ENCODE measurements around the gene NELFB. TPM values are rescaled to one million over a fixed set of nuclear protein-coding genes. Genes with fewer than 3 reads are reported as not detected.

Gene NELFB
- total and polyA plus RNA-seq, 9 of the 15 experiments (the other 6 are each of a cell fraction or from before 2014, with no cell fraction given), result 0.24 to 84.0 (median 29.7) TPM

DNA sequence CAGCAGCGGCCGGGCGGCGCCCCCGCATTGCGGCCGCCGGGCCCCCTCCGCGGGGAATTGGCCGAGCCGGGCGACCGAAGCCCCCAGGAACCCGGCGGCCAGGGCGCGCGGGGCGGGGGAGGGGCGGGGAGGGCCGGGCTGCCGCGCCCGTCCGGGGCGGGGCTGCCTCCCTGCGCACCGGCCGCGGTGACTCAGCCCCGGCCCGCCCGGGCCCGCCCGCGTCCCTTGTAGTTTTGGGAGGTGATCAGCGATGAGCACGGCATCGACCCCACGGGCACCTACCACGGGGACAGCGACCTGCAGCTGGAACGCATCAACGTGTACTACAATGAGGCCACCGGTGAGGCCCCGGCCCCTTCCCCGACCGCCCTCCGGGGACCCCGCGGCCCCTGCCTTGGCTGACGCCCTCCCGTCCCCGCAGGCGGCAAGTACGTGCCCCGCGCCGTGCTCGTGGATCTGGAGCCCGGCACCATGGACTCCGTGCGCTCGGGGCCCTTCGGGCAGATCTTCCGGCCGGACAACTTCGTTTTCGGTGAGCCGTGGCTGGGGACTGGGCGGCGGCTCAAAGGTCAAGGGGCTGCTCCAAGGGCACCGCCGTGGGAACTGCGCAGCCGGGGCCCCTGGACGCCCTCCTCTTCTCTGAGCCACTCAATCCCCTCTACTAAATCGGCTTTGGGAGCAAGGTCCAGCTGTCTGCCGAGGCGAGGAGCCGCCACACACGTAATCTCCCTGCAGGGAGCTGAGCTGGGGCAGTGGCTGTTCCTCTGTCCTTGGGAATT lies 13.4 kb upstream of the NELFB start (continued):
- TF ChIP-seq, protein P1, sequence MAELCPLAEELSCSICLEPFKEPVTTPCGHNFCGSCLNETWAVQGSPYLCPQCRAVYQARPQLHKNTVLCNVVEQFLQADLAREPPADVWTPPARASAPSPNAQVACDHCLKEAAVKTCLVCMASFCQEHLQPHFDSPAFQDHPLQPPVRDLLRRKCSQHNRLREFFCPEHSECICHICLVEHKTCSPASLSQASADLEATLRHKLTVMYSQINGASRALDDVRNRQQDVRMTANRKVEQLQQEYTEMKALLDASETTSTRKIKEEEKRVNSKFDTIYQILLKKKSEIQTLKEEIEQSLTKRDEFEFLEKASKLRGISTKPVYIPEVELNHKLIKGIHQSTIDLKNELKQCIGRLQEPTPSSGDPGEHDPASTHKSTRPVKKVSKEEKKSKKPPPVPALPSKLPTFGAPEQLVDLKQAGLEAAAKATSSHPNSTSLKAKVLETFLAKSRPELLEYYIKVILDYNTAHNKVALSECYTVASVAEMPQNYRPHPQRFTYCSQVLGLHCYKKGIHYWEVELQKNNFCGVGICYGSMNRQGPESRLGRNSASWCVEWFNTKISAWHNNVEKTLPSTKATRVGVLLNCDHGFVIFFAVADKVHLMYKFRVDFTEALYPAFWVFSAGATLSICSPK (IDR thresholded peaks at IDR 0.05; ENCODE audit: borderline replicate concordance), result no peak
- TF ChIP-seq ZKSCAN1 (IDR thresholded peaks at IDR 0.05; ENCODE audit: low read depth, low read length) (no peak; the same call in 1 of the 2 replicates), HDAC1 (IDR thresholded peaks at IDR 0.05) (peak in 1 of 2 experiments; percentile 41; a peak in 2 of 4 replicates), TAL1 (IDR thresholded peaks at IDR 0.05) (no peak), FOSL1 (tag; conservative IDR thresholded peaks at IDR 0.05) (peak; percentile 87), ESRRB (CRISPR knock-in tag; IDR thresholded peaks at IDR 0.05; ENCODE audit: borderline replicate concordance) (no peak), EWSR1 (IDR thresholded peaks at IDR 0.05; ENCODE audit: borderline replicate concordance, low read depth, partially characterized antibody) (no peak), RBFOX2 (IDR thresholded peaks at IDR 0.05; ENCODE audit: low read depth, low read length) (peak; percentile 93), FIP1L1 (IDR thresholded peaks at IDR 0.05; ENCODE audit: low read depth, low read length, poor library complexity, severe bottlenecking) (peak; percentile 16), SMAD3 (CRISPR knock-in tag; conservative IDR thresholded peaks at IDR 0.05) (no peak), ZFX (CRISPR knock-in tag; IDR thresholded peaks at IDR 0.05) (peak; percentile 43; the same call in 1 of the 2 replicates), RBM15 (IDR thresholded peaks at IDR 0.05; ENCODE audit: insufficient read depth, low read length) (no peak), CCNT2 (IDR thresholded peaks at IDR 0.05; ENCODE audit: borderline replicate concordance, extremely low read depth, insufficient read length, low read depth, low read length) (peak; percentile 3), XRCC3 (IDR thresholded peaks at IDR 0.05) (no peak), ZNF584 (CRISPR knock-in tag; IDR thresholded peaks at IDR 0.05; ENCODE audit: low read depth) (no peak)
- TF ChIP-seq, protein P2, sequence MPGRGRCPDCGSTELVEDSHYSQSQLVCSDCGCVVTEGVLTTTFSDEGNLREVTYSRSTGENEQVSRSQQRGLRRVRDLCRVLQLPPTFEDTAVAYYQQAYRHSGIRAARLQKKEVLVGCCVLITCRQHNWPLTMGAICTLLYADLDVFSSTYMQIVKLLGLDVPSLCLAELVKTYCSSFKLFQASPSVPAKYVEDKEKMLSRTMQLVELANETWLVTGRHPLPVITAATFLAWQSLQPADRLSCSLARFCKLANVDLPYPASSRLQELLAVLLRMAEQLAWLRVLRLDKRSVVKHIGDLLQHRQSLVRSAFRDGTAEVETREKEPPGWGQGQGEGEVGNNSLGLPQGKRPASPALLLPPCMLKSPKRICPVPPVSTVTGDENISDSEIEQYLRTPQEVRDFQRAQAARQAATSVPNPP (IDR thresholded peaks at IDR 0.05; ENCODE audit: borderline replicate concordance, insufficient read depth, insufficient read length), result no peak
- TF ChIP-seq, protein P3, sequence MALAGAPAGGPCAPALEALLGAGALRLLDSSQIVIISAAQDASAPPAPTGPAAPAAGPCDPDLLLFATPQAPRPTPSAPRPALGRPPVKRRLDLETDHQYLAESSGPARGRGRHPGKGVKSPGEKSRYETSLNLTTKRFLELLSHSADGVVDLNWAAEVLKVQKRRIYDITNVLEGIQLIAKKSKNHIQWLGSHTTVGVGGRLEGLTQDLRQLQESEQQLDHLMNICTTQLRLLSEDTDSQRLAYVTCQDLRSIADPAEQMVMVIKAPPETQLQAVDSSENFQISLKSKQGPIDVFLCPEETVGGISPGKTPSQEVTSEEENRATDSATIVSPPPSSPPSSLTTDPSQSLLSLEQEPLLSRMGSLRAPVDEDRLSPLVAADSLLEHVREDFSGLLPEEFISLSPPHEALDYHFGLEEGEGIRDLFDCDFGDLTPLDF (CRISPR knock-in tag; IDR thresholded peaks at IDR 0.05), result no peak
